ENCODE results near the gene C19orf47. TPM values are rescaled to one million over a fixed set of nuclear protein-coding genes. Genes with fewer than 3 reads are reported as not detected.

The C19orf47 gene
- total and polyA plus RNA-seq, 8 donors: 10.4 to 21.7 (median 14.5) TPM

GRCh38 chr19:40381321-40381720, 33.1 kb upstream of the C19orf47 start:
- Histone ChIP-seq H3K36me3 (peaks cover 0 to 34% of the 10 kb centered on the region in 2 donors), H3K27me3 (no peaks in the 10 kb centered on the region), H3K4me1 (no peaks in the 10 kb centered on the region), H3K9me3 (no peaks in the 10 kb centered on the region), H3K4me3 (no peak overlapping the region), H3K27ac (no peak overlapping the region)
- no peak for ATAC-seq
- intact Hi-C loops (cut with DNase I): no loop called here
- DNase-seq: no peak
- TF ChIP-seq CTCF (IDR thresholded peaks at IDR 0.05): no peak

- no peak for TF ChIP-seq CTCF (IDR thresholded peaks at IDR 0.05)
- H3K4me1 ChIP-seq: no peaks in the 10 kb centered on the region
- DNase-seq (peak in 1 of 4 donors; percentile 77), ATAC-seq (no peak)
- H3K27me3 ChIP-seq: no peaks in the 10 kb centered on the region
- H3K27ac ChIP-seq: no peak overlapping the region
- H3K9me3 ChIP-seq: no peaks in the 10 kb centered on the region
- no peak overlapping the region for H3K4me3 ChIP-seq
- intact Hi-C loops (cut with DNase I): no loop called here
- H3K36me3 ChIP-seq: peaks cover 0 to 40% of the 10 kb centered on the region in 2 donors
Measured at GRCh38 chr19:40380199-40381037, 32.2 kb upstream of the C19orf47 start.

GRCh38 chr19:40379446-40380198, 31.4 kb upstream of the C19orf47 start:
- H3K4me3 ChIP-seq: no peak overlapping the region
- H3K9me3 ChIP-seq: no peaks in the 10 kb centered on the region
- no peak overlapping the region for H3K27ac ChIP-seq
- H3K4me1 ChIP-seq: no peaks in the 10 kb centered on the region
- no peak for DNase-seq
- TF ChIP-seq CTCF (IDR thresholded peaks at IDR 0.05): no peak
- peaks cover 0 to 48% of the 10 kb centered on the region in 2 donors for H3K36me3 ChIP-seq
- ATAC-seq: no peak
- H3K27me3 ChIP-seq: no peaks in the 10 kb centered on the region
- intact Hi-C loops (cut with DNase I): no loop called here

- no peaks in the 10 kb centered on the region for H3K4me1 ChIP-seq
- no peak overlapping the region for H3K4me3 ChIP-seq
- intact Hi-C loops (cut with DNase I): no loop called here
- TF ChIP-seq CTCF (IDR thresholded peaks at IDR 0.05): no peak
- H3K36me3 ChIP-seq: peaks cover 0 to 59% of the 10 kb centered on the region in 2 donors
- no peaks in the 10 kb centered on the region for H3K27me3 ChIP-seq
- H3K27ac ChIP-seq: no peak overlapping the region
- DNase-seq: no peak
- no peaks in the 10 kb centered on the region for H3K9me3 ChIP-seq
- ATAC-seq: no peak
Measured at GRCh38 chr19:40378509-40378908, 30.3 kb upstream of the C19orf47 start.

- Histone ChIP-seq H3K9me3 (no peaks in the 10 kb centered on the region), H3K36me3 (peaks cover 0 to 65% of the 10 kb centered on the region in 2 donors), H3K27me3 (no peaks in the 10 kb centered on the region), H3K4me3 (no peak overlapping the region), H3K27ac (no peak overlapping the region), H3K4me1 (no peaks in the 10 kb centered on the region)
- DNase-seq: no peak
- TF ChIP-seq CTCF (IDR thresholded peaks at IDR 0.05): no peak
- no peak for ATAC-seq
- intact Hi-C loops (cut with DNase I): no loop called here
Measured at GRCh38 chr19:40377876-40378385, 29.7 kb upstream of the C19orf47 start.
